Endometrial microvascular endothelial cells (primary cell): ENCODE results near the gene KEL. TPM values are rescaled to one million over a fixed set of nuclear protein-coding genes. Genes with fewer than 3 reads are reported as not detected.

Source experiments
- in situ Hi-C: cut with HindIII; loops from 2 replicates; pipeline ENCODE4 v1.10.0; 2017; ENCODE audit warnings: low sequenced_read_pairs, low pct_unique_long_range_greater_than_20kb; ENCODE audit errors: inconsistent ontology term
- total RNA-seq: library from RNA; depleted of rRNA; stranded (reverse); fragments of >200 nt; gene quantifications from one replicate; pipeline ENCODE4 v1.2.3, GENCODE V29; 2015; ENCODE audit errors: inconsistent ontology term

KEL gene
- total RNA-seq, 1 donor from 2014 or later, result not detected

DNA sequence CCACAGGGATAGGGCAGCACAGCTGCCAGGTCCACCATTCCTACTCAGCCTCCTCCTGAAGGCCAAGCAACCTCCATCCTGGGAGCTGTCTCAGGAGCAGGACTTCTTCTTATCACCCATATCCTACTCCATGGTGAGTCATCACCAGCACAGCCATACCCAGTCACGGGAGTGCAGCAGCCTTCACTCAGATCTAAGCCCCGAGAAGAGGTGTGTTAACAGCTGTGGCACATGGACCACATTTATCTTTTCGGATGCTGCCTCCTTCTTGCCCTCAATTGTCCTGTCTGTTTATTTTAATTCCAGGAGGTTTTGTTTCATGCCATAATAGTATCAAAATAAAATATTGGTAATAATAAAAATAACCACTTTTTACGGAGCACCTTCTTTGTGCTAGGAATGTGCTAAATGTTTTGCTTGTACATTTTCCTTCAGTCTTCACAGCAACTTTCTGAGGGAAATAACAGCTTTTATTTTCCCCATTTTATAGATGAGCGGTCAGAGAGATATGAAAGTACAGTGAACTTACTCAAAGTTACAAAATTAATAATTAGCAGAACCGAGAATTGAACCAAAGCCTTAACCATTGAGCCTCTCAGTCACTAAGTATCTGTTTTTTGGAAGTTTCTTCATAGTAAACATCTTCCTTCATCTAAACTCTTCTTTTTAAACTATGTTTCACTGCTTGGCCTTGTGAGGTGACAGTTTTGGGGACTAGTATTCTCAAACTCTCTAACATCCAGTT, 2.5 kb upstream of the KEL start:
- in situ Hi-C loops, result no loop called here

DNA sequence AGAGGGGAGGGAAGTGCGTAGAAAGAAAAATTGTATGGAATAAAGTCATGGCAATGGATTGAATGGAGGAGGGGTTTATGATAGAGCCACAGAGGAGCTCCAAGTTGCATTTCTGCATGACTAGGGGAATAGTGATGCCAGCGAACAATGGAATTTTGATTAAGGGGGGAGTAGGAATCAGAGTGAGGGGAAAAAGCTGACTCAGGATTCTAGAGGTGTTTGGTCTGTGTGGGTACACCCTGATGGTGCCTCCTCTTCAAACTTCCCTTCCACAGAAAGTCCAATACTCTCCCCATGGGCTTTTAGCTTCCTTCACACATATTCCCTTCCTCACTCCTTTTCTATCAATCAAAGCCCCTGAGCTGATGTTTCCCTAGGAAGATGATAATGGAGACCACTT, 1.8 kb upstream of the KEL start:
- in situ Hi-C loops, result no loop called here

DNA sequence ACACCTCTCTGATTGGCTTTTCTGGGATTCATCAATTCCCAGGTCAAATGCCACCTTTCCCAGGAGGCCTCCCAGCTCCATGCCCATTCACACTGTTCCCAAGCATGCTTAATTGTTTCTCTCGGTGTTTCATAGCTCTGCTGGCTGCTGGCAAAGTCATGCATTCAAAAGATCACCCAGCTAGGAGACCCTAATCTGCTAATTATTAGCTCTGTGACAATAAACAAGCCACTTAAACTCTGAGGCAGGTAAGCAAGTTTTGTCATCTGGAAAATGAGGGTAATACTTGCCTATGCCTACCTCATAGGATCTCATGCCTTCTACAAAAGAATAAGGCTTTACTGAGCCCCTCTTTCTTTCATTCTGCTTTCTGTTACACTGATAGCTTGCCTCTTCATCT, 828 bp upstream of the KEL start:
- in situ Hi-C loops, result no loop called here

DNA sequence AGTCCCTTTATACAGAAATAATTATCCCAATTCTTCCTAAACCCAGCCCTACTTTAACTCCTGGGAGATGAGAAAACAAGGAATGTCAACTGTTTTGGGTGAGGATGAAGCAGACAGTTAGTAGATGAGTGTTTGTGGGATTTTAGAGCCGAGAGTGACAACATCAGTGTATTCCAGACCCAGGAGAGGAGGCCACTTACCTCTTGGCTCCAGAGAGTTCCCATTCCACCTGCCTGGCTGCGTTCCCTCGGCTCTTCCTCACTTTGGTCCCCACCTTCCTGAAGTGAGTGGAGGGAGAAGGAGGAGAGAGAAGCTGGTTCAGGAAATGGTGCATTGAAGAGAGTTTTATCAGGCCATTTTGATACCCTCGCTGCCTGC, 579 bp downstream of the KEL start:
- in situ Hi-C loops, result no loop called here

DNA sequence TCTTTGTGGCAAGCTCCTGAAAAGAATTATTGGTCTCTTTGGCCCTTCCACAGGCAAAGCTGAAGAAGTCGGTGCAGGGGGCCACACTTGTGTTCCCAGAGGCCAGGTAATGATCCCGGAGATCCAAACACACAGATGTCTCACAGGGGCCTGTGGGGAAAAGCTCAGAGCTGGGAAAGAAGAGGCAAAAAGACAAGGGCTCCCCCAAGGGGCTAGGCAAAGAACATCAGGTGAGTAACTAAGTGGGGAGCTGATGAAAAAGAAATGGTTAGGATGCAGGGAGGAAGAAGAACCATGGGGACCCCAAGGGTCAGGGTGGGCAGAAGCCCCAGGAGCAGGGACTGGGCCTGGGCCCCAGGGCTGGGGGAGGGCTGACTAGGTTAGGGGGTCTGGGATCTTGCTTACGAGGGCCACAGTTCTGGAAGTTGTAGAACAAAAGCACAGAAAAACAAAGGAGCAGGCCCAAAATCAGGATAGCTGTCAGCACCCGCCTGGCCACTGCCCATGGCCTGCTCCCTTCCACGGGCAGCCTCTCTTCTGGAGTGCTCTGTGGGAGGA, 1.1 kb downstream of the KEL start:
- in situ Hi-C loops, result no loop called here

DNA sequence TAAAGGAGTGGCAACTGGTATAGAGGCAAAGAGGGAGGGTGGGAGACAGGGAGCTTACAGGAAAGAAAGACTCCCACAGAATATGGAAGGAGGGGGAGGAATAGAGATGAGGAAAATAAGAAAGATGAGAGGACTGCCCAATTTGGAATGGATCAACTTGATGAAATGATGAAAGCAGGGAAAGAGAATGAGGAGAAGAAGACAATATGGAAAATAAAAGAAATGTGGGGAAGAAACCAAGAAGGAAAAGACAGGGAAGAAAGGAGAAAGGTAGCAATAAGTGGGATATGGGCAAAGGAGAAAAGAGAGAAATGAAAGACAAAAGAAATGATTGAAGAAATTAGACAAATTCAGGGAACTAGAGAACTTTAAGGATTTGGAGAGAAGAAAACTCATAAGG, 3.0 kb downstream of the KEL start:
- in situ Hi-C loops, result no loop called here

DNA sequence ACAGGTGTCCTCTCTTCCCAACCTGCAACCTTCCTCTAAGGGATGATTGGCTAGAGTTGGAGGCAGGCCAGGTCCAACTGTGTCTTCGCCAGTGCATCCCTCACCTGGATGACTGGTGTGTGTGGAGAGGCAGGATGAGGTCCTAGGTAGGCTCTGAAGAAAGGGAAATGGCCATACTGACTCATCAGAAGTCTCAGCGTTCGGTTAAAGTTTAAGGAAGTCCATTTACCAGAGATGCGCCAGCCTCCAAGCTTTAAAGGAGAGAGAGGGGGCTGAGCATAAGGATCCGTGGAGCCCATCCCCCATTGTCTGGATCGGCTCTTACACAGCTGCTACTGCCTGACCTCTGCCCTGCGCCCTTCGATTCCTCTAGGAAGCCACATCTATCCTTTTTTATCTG, 4.4 kb downstream of the KEL start:
- in situ Hi-C loops, result no loop called here

DNA sequence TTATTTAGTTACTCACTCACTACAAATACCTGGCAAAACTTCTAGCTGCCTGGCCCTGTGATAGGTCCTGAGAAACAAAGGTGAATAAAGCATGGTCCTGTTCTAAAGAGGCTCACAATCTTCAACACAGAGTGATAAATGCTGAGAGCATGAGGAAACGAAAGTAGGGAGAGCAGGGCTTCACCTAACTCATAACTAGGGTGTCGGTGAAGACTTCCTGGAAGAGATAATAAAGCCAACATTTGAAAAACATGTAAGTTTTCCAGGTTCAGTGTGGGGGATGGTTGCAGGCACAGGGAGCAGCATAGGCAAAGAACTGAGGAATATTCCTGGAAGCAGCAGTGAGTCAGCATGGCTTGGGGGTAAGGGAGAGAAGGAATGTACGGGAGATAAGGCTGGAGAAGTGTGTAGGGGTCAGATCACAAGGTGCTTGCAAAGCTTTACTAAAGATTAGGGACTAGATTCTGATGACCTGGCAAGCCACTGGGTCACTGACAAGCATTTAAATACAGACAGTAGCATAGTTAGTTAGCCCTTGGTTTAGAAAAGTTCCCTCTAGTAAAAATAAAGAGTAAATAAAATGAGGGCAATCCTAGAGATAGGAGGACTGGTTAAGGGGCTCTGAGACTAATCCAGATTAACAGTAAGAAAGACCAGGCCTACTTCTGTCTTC, 5.1 kb downstream of the KEL start:
- in situ Hi-C loops, result no loop called here

DNA sequence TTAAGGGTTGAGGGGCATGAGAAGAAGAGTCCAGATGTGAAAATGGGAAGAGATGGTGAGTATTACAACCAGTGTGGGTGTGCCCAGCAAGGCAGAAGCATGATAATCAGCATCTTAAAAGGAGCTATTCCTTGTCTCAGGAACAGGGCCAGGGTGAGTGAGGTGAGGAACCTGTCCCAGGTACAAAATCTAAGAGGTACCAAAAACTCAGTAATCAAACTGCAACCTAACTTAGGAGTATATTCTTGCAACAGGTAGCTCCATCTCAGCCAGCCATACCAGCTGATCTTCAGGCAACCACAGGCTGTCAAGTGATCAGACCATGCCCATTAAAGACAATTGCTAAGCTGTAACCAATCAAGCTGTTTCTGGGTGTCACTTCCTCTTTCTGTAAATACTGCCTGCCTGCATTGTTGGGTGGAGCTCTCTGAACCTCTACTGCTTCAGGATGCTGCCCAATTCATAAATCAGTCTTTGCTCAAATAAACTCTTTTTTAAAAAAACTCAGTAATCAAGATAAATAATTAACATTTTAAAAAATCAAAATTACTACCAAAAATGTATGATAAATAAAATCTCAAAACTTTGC, 7.4 kb downstream of the KEL start:
- in situ Hi-C loops, result no loop called here

DNA sequence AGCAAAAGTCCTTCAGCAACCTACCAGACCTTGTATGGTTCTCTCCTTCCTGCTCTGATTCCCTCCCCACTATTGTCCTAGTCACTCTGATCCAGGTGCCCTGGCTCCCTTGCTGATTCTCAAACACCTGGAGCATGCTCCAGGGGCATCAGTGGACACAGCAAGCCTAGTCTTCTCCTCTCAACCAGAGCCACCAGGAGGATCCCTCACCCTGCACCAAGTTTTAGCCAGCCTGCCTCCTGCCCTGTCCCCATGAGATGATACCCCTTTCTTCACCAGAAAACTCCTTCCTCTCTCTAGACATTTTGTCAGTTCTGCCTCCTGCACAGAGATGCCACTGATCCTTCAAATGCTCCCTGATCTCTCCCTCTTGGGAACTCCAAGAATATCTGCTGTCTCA, 11.9 kb downstream of the KEL start:
- in situ Hi-C loops, result no loop called here

DNA sequence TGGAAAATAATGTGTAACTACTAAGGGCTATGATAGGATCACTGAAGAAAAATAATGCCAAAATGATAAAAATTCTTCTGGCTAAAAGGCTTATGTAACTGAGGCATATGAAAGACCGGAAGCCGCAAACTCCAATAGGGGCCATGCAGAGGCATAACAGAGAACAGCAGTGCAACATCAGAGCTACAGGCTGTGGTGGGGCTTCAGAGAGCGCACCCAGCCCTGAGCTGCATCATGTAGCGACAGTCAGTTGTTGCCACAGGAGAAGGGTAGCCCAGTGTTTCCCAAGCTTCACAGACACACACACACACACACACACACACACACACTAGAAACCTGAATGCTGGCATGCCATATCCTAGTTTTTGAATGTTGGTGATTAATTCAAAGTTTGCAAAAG, 13.6 kb downstream of the KEL start:
- in situ Hi-C loops, result no loop called here

DNA sequence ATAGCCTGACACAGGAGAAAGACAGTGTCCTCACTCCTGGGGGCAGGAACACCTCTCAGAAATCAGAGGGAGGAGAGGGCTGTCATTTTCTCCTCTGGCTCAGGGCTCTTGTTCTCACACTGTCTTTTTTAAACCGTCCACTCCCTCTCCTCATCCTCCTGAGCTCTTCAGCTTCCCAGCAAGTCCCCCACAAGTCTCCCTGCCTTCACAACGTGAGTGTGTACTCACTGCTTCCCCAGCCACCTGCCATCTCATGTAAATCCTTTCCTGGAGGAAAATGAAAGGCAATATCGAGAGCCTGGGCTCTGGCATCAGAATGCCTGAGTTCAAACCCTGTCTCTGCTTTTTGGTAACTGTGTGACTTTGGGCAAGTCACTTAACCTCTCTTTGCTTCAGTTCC, 17.2 kb downstream of the KEL start:
- in situ Hi-C loops, result no loop called here

DNA sequence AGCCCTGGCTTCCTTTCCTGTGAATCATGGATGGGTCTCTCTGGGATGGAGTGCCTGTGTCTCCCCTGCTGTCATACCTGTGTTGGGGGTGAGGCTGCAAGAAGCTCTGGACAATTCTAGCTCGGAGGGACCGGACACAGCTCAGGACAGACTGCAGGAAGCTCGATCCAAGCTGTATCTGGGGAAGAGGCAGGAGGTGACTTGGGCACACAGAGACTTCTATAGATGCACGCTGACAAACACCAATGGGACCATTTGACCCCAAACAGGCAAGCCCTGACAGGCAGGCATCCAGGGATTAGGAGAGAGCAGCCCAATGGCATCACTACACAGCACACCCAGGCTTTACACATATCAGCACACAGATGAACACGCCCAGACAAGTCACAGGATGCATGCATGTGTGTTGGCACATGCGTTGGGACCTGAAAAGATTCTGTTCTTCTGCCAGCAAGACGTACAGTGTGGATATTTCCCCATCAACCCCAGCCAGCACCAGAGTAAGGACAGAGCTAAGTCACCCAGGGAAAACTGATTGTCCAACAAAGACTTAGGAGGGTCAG, 18.4 kb downstream of the KEL start:
- in situ Hi-C loops, result no loop called here

DNA sequence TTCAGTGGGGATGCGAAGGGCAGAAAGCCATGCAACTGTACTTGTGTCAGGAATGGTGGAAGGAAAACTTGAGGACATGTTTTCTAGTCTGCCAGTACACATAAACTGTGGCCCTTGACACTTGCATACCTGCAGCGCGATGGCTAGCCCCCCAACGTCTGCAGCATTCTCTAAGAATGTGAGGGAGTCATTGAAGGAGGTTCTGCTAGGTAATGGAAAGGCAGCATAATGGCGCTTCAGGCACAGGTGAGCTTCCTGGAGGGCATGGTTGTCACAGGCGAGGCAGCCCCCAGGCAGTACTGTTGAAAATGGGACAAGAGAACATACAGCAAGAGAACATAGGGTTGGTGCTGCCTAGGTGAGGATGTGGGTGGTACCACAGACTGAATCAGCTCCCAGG, 19.4 kb downstream of the KEL start:
- in situ Hi-C loops, result no loop called here

DNA sequence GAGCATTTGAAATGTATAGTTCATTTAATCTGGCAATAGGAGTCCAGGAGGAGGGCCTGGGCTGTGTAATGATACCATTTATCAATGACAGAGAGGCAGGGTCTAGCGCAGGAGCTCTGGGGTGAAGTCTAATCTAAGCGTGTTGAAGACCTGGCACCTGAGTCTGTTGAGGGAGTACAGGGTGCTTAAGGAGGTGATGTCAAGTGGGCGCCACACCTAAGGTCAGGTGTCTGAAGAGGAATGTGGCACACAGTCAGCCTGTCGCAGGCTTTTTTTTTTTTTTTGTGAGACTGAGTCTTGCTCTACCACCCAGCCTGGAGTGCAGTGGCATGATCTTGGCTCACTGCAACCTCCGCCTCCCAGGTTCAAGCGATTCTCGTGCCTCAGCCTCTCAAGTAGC, 20.6 kb downstream of the KEL start:
- in situ Hi-C loops, result no loop called here

DNA sequence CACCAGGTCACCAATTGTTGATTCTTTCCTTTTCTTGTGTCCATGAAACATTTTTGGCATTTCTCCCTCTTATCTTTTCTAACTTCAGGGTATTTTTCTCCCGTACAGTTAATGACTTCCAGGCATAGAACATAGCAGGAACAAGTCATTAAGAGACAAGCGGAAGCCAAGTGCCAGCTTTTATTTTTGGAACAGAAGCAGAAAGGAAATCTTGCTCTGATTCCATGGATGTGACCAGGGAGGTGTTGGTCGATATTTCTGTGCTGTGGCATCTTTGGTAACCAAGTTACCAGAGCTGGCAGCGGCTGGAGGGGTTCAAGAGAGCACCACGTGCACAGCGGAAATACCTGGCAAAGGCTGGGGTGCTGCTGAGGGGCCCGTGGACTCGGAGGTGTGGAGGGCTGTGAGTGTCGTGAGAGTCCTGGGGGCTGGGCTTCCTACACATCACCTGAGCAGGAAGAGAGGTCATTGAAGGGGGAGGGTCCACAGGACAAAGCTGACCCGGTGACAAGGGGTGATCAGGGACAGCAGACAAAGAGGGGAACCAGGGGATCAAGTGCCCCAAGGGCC, 21.1 kb downstream of the KEL start:
- in situ Hi-C loops, result no loop called here

DNA sequence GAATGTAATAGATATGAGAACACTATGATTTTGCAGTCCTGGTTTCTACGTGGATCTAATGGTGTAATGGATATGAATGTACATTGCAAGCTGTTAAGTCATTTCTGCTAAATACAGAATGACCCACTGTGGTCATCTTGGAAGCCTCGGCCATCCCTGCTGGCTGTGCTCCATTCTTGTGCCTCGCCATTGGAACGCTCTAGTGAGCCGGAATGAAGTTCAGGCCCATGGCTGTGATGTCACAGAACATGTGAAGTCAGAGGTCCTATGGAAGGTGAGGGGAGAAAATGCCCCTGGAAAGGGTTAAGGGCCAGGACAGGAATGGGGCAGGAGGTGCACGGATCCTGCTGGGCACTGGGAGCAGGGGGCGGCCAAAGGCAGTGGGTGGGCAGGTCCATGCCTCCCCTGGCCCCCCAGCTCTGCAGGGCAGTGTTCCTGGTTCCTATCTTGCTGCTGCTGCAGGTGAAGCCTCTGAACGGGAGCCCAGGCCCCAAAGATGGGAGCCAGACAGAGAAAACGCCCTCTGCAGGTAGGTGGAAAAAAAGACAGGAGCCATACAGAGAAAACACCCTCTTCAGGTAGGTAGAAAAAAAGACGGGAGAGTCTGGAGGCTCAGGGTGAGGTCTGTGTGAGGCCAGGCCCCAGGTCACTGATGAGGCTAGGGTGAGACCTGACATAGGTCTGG, 22.8 kb downstream of the KEL start, which contains the start of gene LLCFC1:
LLCFC1 (plus strand) TSS at position 259 of the 685 bp plus-strand sequence; CDS start at position 397, 138 bp downstream.
- in situ Hi-C loops, result no loop called here

DNA sequence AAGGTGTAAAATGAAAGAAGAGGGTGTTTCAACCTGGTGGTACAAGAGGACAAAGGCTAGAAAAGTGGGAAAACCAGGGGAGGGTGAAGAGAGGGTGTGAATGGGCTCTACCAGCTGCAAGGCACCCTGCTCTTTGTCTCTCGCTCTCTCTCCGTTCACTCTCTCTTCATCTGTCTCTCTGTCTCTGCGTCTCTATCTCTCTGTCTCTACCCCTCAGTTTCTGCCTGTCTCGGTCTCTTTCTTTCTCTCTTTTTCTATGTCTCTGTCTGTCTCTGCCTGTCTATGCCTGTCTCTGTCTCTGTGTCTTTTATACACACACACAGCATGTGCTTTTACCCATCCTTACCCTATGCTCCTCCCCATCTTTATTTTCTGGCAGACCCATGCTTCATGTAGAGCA, 23.6 kb downstream of the KEL start:
- in situ Hi-C loops, result no loop called here
